Pons (tissue), 1 donor: ENCODE measurements around the gene GRIN1.

ENCODE experiments used
- DNase-seq: peaks from one replicate; pipeline ENCODE4 v3.0.0-alpha.2; 2016; ENCODE audit warnings: low spot score

GRIN1 gene

GRCh38 chr9:137216188-137216965, 77.4 kb downstream of the GRIN1 start:
- no peak for DNase-seq

GRCh38 chr9:137217276-137218211, 78.6 kb downstream of the GRIN1 start:
- no peak for DNase-seq

- DNase-seq: no peak
These were observed 79.3 kb downstream of the GRIN1 start for GRCh38 chr9:137218212-137218753.
